ENCODE results near the gene ZNF853.
"Not testable (repeated sequence)": the region's sequence is repeated elsewhere in the genome, so short reads cannot be mapped to it uniquely, and the experiment has no call there.

ZNF853 gene

DNA sequence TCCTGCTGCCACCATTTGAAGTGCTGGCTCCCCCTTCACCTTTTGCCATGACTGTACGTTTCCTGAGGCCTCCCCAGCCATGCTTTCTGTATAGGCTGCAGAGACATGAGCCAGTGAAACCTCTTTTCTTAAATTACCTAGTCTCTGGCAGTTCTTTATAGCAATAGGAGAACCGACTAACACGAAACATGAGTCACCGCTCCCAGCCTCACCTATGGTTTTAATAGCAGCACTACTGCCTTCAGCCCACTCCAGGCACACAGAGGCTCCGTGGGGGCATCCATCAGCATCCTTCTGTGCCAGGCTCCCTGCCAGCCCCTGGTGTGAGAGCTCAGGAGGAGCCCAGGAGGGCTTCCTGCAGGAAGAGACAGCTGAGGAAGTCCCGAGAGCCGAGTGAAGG lies 16.2 kb downstream of the ZNF853 start:
- H3K4me1 ChIP-seq (ENCODE audit: control insufficient read depth, insufficient read depth, low read length): no peaks in the 10 kb centered on the region
- H3K27me3 ChIP-seq (ENCODE audit: control insufficient read depth, insufficient read depth, low read length): no peaks in the 10 kb centered on the region
- no peak overlapping the region for H3K9ac ChIP-seq (ENCODE audit: low read length)
- H3K27ac ChIP-seq (ENCODE audit: low read depth, low read length): no peak overlapping the region
- H3K4me3 ChIP-seq (ENCODE audit: low read length): no peak overlapping the region
- H3K36me3 ChIP-seq (ENCODE audit: control insufficient read depth, insufficient read depth, low read length): no peaks in the 10 kb centered on the region

DNA sequence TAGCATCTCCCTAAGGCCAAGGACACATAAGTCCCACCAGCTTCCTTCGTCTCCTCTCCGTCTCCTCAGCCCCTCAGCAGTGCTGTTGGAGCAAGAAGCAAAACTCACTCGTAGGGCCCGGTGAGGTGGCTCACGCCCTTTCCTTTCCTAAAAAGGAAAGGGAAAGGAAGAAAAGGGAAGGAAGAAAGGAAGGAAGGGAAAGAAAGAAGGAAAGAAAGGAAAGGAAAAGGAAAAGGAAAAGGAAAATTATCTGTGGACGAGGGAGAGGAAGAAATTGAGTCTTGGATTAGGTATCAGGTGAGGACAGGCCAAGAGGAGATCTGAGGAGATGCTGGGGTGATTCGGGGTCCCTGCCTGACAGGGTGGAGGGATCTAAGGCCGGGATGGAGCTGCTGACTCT lies 18.6 kb downstream of the ZNF853 start:
- no peaks in the 10 kb centered on the region for H3K36me3 ChIP-seq (ENCODE audit: control insufficient read depth, insufficient read depth, low read length)
- no peaks in the 10 kb centered on the region for H3K4me1 ChIP-seq (ENCODE audit: control insufficient read depth, insufficient read depth, low read length)
- H3K4me3 ChIP-seq (ENCODE audit: low read length): no peak overlapping the region
- H3K27me3 ChIP-seq (ENCODE audit: control insufficient read depth, insufficient read depth, low read length): no peaks in the 10 kb centered on the region
- H3K27ac ChIP-seq (ENCODE audit: low read depth, low read length): no peak overlapping the region
- no peak overlapping the region for H3K9ac ChIP-seq (ENCODE audit: low read length)

DNA sequence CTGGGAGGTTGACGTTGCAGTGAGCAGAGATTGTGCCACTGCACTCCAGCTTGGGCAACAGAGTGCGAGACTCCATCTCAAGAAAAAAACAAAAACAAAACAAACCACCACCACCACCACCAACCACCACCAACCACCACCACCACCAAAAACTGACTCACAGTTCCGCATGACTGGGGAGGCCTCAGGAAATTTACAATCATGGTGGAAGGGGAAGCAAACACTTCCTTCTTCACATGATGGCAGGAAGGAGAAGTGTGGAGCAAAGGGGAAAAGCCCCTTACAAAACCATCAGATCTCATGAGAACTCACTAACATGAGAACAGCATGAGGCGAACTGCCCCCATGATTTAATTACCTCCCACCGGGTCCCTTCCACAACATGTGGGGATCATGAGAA lies 19.6 kb downstream of the ZNF853 start:
- H3K27ac ChIP-seq (ENCODE audit: low read depth, low read length); H3K4me3 ChIP-seq (ENCODE audit: low read length); H3K27me3 ChIP-seq (ENCODE audit: control insufficient read depth, insufficient read depth, low read length); H3K9ac ChIP-seq (ENCODE audit: low read length); H3K36me3 ChIP-seq (ENCODE audit: control insufficient read depth, insufficient read depth, low read length); H3K4me1 ChIP-seq (ENCODE audit: control insufficient read depth, insufficient read depth, low read length): not testable (repeated sequence)

- H3K9ac ChIP-seq (ENCODE audit: low read length): peak within 1 kb of the TSS; percentile 62
- peak within 1 kb of the TSS; percentile 68 for H3K27ac ChIP-seq (ENCODE audit: low read depth, low read length)
- H3K36me3 ChIP-seq (ENCODE audit: control insufficient read depth, insufficient read depth, low read length): peaks cover 4% of the 10 kb centered on the region
- H3K4me1 ChIP-seq (ENCODE audit: control insufficient read depth, insufficient read depth, low read length): no peaks in the 10 kb centered on the region
- peak within 1 kb of the TSS; percentile 80 for H3K4me3 ChIP-seq (ENCODE audit: low read length)
- H3K27me3 ChIP-seq (ENCODE audit: control insufficient read depth, insufficient read depth, low read length): no peaks in the 10 kb centered on the region
Measured at GRCh38 chr7:6636741-6637543, 21.5 kb downstream of the ZNF853 start, which contains the start of gene ZNF316. ZNF316 (plus strand) TSS chr7:6637318; CDS start chr7:6642410, 5,092 bp downstream.

GRCh38 chr7:6637544-6638229 lies 22.3 kb downstream of the ZNF853 start:
- Histone ChIP-seq H3K4me3 (ENCODE audit: low read length) (peak overlapping the region; percentile 80), H3K4me1 (ENCODE audit: control insufficient read depth, insufficient read depth, low read length) (no peaks in the 10 kb centered on the region), H3K27me3 (ENCODE audit: control insufficient read depth, insufficient read depth, low read length) (no peaks in the 10 kb centered on the region), H3K9ac (ENCODE audit: low read length) (peak overlapping the region; percentile 35), H3K36me3 (ENCODE audit: control insufficient read depth, insufficient read depth, low read length) (peaks cover 10% of the 10 kb centered on the region), H3K27ac (ENCODE audit: low read depth, low read length) (peak overlapping the region; percentile 39)

- Histone ChIP-seq H3K36me3 (ENCODE audit: control insufficient read depth, insufficient read depth, low read length) (peaks cover 16% of the 10 kb centered on the region), H3K27ac (ENCODE audit: low read depth, low read length) (no peak overlapping the region), H3K4me1 (ENCODE audit: control insufficient read depth, insufficient read depth, low read length) (no peaks in the 10 kb centered on the region), H3K4me3 (ENCODE audit: low read length) (peak overlapping the region; percentile 80), H3K9ac (ENCODE audit: low read length) (no peak overlapping the region), H3K27me3 (ENCODE audit: control insufficient read depth, insufficient read depth, low read length) (no peaks in the 10 kb centered on the region)
Measured at GRCh38 chr7:6639032-6639431, 23.6 kb downstream of the ZNF853 start.

DNA sequence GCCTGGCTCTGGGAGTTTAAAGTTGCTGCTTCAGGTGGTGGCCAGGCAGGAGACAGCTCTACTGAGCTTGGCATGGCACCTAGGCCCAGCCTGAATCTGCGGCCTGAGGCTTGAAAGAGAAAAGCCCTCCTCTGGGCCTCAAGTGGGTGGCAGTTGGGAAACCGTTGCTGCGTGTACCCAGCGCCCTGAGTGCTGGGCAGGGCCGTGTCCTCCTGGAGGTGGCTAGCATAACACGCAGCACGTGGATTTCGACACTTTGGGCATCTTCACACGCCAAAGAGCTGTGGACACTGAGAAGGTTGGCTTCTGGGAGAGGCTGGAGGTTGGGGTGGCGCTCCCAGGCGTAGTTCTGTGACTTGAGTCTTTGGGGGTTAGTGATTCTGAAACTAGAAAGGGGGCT lies 24.2 kb downstream of the ZNF853 start:
- peaks cover 20% of the 10 kb centered on the region for H3K36me3 ChIP-seq (ENCODE audit: control insufficient read depth, insufficient read depth, low read length)
- no peak overlapping the region for H3K27ac ChIP-seq (ENCODE audit: low read depth, low read length)
- no peak overlapping the region for H3K9ac ChIP-seq (ENCODE audit: low read length)
- no peaks in the 10 kb centered on the region for H3K4me1 ChIP-seq (ENCODE audit: control insufficient read depth, insufficient read depth, low read length)
- H3K4me3 ChIP-seq (ENCODE audit: low read length): no peak overlapping the region
- H3K27me3 ChIP-seq (ENCODE audit: control insufficient read depth, insufficient read depth, low read length): no peaks in the 10 kb centered on the region

- H3K9ac ChIP-seq (ENCODE audit: low read length): no peak overlapping the region
- H3K27ac ChIP-seq (ENCODE audit: low read depth, low read length): no peak overlapping the region
- no peaks in the 10 kb centered on the region for H3K27me3 ChIP-seq (ENCODE audit: control insufficient read depth, insufficient read depth, low read length)
- no peaks in the 10 kb centered on the region for H3K4me1 ChIP-seq (ENCODE audit: control insufficient read depth, insufficient read depth, low read length)
- no peak overlapping the region for H3K4me3 ChIP-seq (ENCODE audit: low read length)
- H3K36me3 ChIP-seq (ENCODE audit: control insufficient read depth, insufficient read depth, low read length): peaks cover 20% of the 10 kb centered on the region
Measured at GRCh38 chr7:6640246-6640721, 24.9 kb downstream of the ZNF853 start.

- H3K36me3 ChIP-seq (ENCODE audit: control insufficient read depth, insufficient read depth, low read length): peaks cover 20% of the 10 kb centered on the region
- H3K4me3 ChIP-seq (ENCODE audit: low read length): no peak overlapping the region
Measured at GRCh38 chr7:6641305-6642035, 26.1 kb downstream of the ZNF853 start.

GRCh38 chr7:6642239-6642839 lies 26.9 kb downstream of the ZNF853 start:
- H3K36me3 ChIP-seq (ENCODE audit: control insufficient read depth, insufficient read depth, low read length): peaks cover 21% of the 10 kb centered on the region
- H3K9ac ChIP-seq (ENCODE audit: low read length): no peak overlapping the region
- no peaks in the 10 kb centered on the region for H3K4me1 ChIP-seq (ENCODE audit: control insufficient read depth, insufficient read depth, low read length)

More at GRCh38 chr7:6641305-6642035, 26.1 kb downstream of the ZNF853 start:
- Histone ChIP-seq H3K9ac (ENCODE audit: low read length) (no peak overlapping the region), H3K4me1 (ENCODE audit: control insufficient read depth, insufficient read depth, low read length) (no peaks in the 10 kb centered on the region), H3K27me3 (ENCODE audit: control insufficient read depth, insufficient read depth, low read length) (no peaks in the 10 kb centered on the region), H3K27ac (ENCODE audit: low read depth, low read length) (no peak overlapping the region)

GRCh38 chr7:6642861-6643640 lies 27.6 kb downstream of the ZNF853 start:
- no peaks in the 10 kb centered on the region for H3K4me1 ChIP-seq (ENCODE audit: control insufficient read depth, insufficient read depth, low read length)
- peaks cover 27% of the 10 kb centered on the region for H3K36me3 ChIP-seq (ENCODE audit: control insufficient read depth, insufficient read depth, low read length)
- H3K4me3 ChIP-seq (ENCODE audit: low read length): no peak overlapping the region
- H3K27ac ChIP-seq (ENCODE audit: low read depth, low read length): no peak overlapping the region
- no peak overlapping the region for H3K9ac ChIP-seq (ENCODE audit: low read length)
- no peaks in the 10 kb centered on the region for H3K27me3 ChIP-seq (ENCODE audit: control insufficient read depth, insufficient read depth, low read length)

More at GRCh38 chr7:6642239-6642839, 26.9 kb downstream of the ZNF853 start:
- Histone ChIP-seq H3K4me3 (ENCODE audit: low read length) (no peak overlapping the region), H3K27me3 (ENCODE audit: control insufficient read depth, insufficient read depth, low read length) (no peaks in the 10 kb centered on the region), H3K27ac (ENCODE audit: low read depth, low read length) (no peak overlapping the region)

All from rectal smooth muscle tissue (tissue), 1 donor.